Inflammatory macrophage (primary cell): ENCODE results near the gene ATP6V0A4.
"Not testable (repeated sequence)": the region's sequence is repeated elsewhere in the genome, so short reads cannot be mapped to it uniquely, and the experiment has no call there.

Experiments used
- DNase-seq, 2 donors: peaks; one replicate each; pipeline ENCODE4 v3.0.0-alpha.2; 2020 to 2022
- total RNA-seq, 18 experiments: gene quantifications; one replicate each; lab custom pipeline; 2026; ENCODE audit warnings: mixed read lengths in 6 of 18, inconsistent platforms in 2 of 18; lab: John Stamatoyannopoulos, UW

Gene ATP6V0A4
- total RNA-seq: 0 to 0.23 (median 0.02) reads per million in 18 experiments

GRCh38 chr7:138797715-138798320, at the start of gene ATP6V0A4, which contains the start of gene TMEM213:
TSS of gene ATP6V0A4 (minus strand) at chr7:138798196. CDS start at chr7:138771247, 26,949 bp downstream.
TSS of gene TMEM213 (plus strand) at chr7:138797994. CDS start at chr7:138798105, 111 bp downstream.
- no peak for DNase-seq

GRCh38 chr7:138845711-138846110, 47.7 kb upstream of the ATP6V0A4 start:
- no peak for DNase-seq

GRCh38 chr7:138843632-138844580, 45.9 kb upstream of the ATP6V0A4 start:
- no peak for DNase-seq

- DNase-seq: peak in 1 of 2 donors; percentile 27
Observed at GRCh38 chr7:138842111-138842510, 44.1 kb upstream of the ATP6V0A4 start.

GRCh38 chr7:138838166-138838565, 40.2 kb upstream of the ATP6V0A4 start:
- no peak for DNase-seq

- no peak for DNase-seq
Observed at GRCh38 chr7:138837627-138838026, 39.6 kb upstream of the ATP6V0A4 start.

- no peak for DNase-seq
Observed at GRCh38 chr7:138835087-138835486, 37.1 kb upstream of the ATP6V0A4 start.

- DNase-seq: no peak
Observed at GRCh38 chr7:138834583-138834982, 36.6 kb upstream of the ATP6V0A4 start.

- peak in 1 of 2 donors; percentile 23 for DNase-seq
Observed at GRCh38 chr7:138833596-138833995, 35.6 kb upstream of the ATP6V0A4 start.

- DNase-seq: no peak
Observed at GRCh38 chr7:138832966-138833365, 35.0 kb upstream of the ATP6V0A4 start.

GRCh38 chr7:138829335-138829734, 31.3 kb upstream of the ATP6V0A4 start:
- no peak for DNase-seq

GRCh38 chr7:138828302-138828701, 30.3 kb upstream of the ATP6V0A4 start:
- no peak for DNase-seq

- DNase-seq: no peak
Observed at GRCh38 chr7:138825049-138825721, 27.2 kb upstream of the ATP6V0A4 start.

GRCh38 chr7:138822867-138823535, 25.0 kb upstream of the ATP6V0A4 start:
- no peak for DNase-seq

- no peak for DNase-seq
Observed at GRCh38 chr7:138821912-138822311, 23.9 kb upstream of the ATP6V0A4 start.

- DNase-seq: no peak
Observed at GRCh38 chr7:138819625-138820024, 21.6 kb upstream of the ATP6V0A4 start.

GRCh38 chr7:138816650-138817049, 18.7 kb upstream of the ATP6V0A4 start:
- no peak for DNase-seq

GRCh38 chr7:138814816-138815332, 16.9 kb upstream of the ATP6V0A4 start:
- DNase-seq: no peak

GRCh38 chr7:138813945-138814344, 15.9 kb upstream of the ATP6V0A4 start:
- no peak for DNase-seq

GRCh38 chr7:138811327-138811726, 13.3 kb upstream of the ATP6V0A4 start:
- DNase-seq: not testable (repeated sequence)

- no peak for DNase-seq
Observed at GRCh38 chr7:138809346-138809745, 11.3 kb upstream of the ATP6V0A4 start.

GRCh38 chr7:138804618-138805017, 6.6 kb upstream of the ATP6V0A4 start:
- no peak for DNase-seq
